Endothelial cell of umbilical vein (primary cell): ENCODE data around the gene TULP1.

Experiments used
- CTCF ChIP-seq, 2 donors: IDR thresholded peaks; 1 replicate in 1 of 2; 2 replicates in 1 of 2; pipeline ENCODE4 v1.5.1; 2011; ENCODE audit warnings: low read length in 2 of 2, mild to moderate bottlenecking in 2 of 2, moderate library complexity in 2 of 2, control low read depth in 1 of 2, inconsistent platforms in 1 of 2, low read depth in 1 of 2; ENCODE audit not compliant: insufficient read depth in 1 of 2; ENCODE audit errors: extremely low read depth in 1 of 2
- POLR2A ChIP-seq: IDR thresholded peaks from 2 replicates; pipeline ENCODE4 v1.6.1; 2012; ENCODE audit warnings: low read depth, mild to moderate bottlenecking, control low read depth, low read length
- POLR2AphosphoS5 ChIP-seq: IDR thresholded peaks from 2 replicates; pipeline ENCODE4 v1.6.1; 2012; ENCODE audit warnings: low read depth, mild to moderate bottlenecking, control low read depth, low read length, moderate library complexity; ENCODE audit not compliant: insufficient read depth

- TF ChIP-seq POLR2A (no peak), CTCF (IDR thresholded peaks at IDR 0.05; ENCODE audit: extremely low read depth in 1 of 2, insufficient read depth in 1 of 2, low read depth in 1 of 2, low read length in 2 of 2) (no peak), POLR2AphosphoS5 (no peak)
These were observed 9.2 kb downstream of the TULP1 start for GRCh38 chr6:35503534-35503933.
